MM.1S (cell line): ENCODE measurements around the gene LEF1.

Experiments
- DNase-seq: peaks from one replicate; pipeline ENCODE4 v3.0.0-alpha.2; 2015
- H2AFZ ChIP-seq: fragments of 300-600 bp; sonication (generic); 2 replicates; pipeline ENCODE4 v1.6.0; 2016; ENCODE audit warnings: antibody characterized with exemption, low read length
- H3F3A ChIP-seq: fragments of 300-600 bp; sonication (generic); 2 replicates; pipeline ENCODE4 v1.6.1; 2016; ENCODE audit warnings: mild to moderate bottlenecking, antibody characterized with exemption, low read length, moderate library complexity, mixed read lengths; ENCODE audit not compliant: insufficient read depth
- H3K27ac ChIP-seq: fragments of 300-600 bp; sonication (generic); 2 replicates; pipeline ENCODE4 v1.5.1; 2016; ENCODE audit warnings: mild to moderate bottlenecking, low read length
- H3K27me3 ChIP-seq: fragments of 300-600 bp; sonication (generic); replicated peaks from 2 replicates; pipeline ENCODE4 v1.6.0; 2016; ENCODE audit warnings: low read length; ENCODE audit not compliant: insufficient read depth
- H3K36me3 ChIP-seq: fragments of 300-600 bp; sonication (generic); replicated peaks from 2 replicates; pipeline ENCODE4 v1.6.1; 2016; ENCODE audit warnings: mild to moderate bottlenecking, low read length, mixed read lengths; ENCODE audit not compliant: insufficient read depth
- H3K4me1 ChIP-seq: fragments of 300-600 bp; sonication (generic); 2 replicates; pipeline ENCODE4 v1.6.1; 2016; ENCODE audit warnings: low read length, mixed read lengths
- H3K4me2 ChIP-seq: fragments of 300-600 bp; sonication (generic); 2 replicates; pipeline ENCODE4 v1.6.0; 2016; ENCODE audit warnings: low read depth, low read length
- H3K4me3 ChIP-seq: fragments of 300-600 bp; sonication (generic); 2 replicates; pipeline ENCODE4 v1.5.1; 2016; ENCODE audit warnings: low read length, mixed read lengths
- H3K79me2 ChIP-seq: fragments of 300-600 bp; sonication (generic); 2 replicates; pipeline ENCODE4 v1.6.1; 2016; ENCODE audit warnings: mixed run types, low read length, mixed read lengths
- H3K9ac ChIP-seq: fragments of 300-600 bp; sonication (generic); 2 replicates; pipeline ENCODE4 v1.6.1; 2016; ENCODE audit warnings: low read length, mixed read lengths
- H3K9me2 ChIP-seq: fragments of 300-600 bp; sonication (generic); replicated peaks from 2 replicates; pipeline ENCODE4 v1.6.1; 2016; ENCODE audit warnings: mild to moderate bottlenecking, low read length, mixed read lengths; ENCODE audit not compliant: insufficient read depth
- H3K9me3 ChIP-seq: fragments of 300-600 bp; sonication (generic); replicated peaks from 2 replicates; pipeline ENCODE4 v1.6.1; 2016; ENCODE audit warnings: mild to moderate bottlenecking, low read length, mixed read lengths; ENCODE audit not compliant: insufficient read depth
- H4K20me1 ChIP-seq: fragments of 300-600 bp; sonication (generic); 2 replicates; pipeline ENCODE4 v1.6.1; 2016; ENCODE audit warnings: mild to moderate bottlenecking, low read length, moderate library complexity, mixed read lengths; ENCODE audit not compliant: insufficient read depth
- EZH2 ChIP-seq: fragments of 300-600 bp; sonication (generic); optimal IDR thresholded peaks from 2 replicates; pipeline ENCODE3; 2017; ENCODE audit warnings: low read depth, mild to moderate bottlenecking, antibody characterized with exemption, low read length, mixed read lengths
- EZH2phosphoT487 ChIP-seq: fragments of 300-600 bp; sonication (generic); IDR thresholded peaks from 2 replicates; pipeline ENCODE4 v1.6.1; 2018; ENCODE audit warnings: antibody characterized with exemption, low read length
- TF ChIP-seq, protein P1 (sequence below): fragments of 300-600 bp; sonication (generic); IDR thresholded peaks from 2 replicates; pipeline ENCODE4 v1.5.1; 2016; ENCODE audit warnings: antibody characterized with exemption, low read length, mixed read lengths

LEF1 gene

DNA sequence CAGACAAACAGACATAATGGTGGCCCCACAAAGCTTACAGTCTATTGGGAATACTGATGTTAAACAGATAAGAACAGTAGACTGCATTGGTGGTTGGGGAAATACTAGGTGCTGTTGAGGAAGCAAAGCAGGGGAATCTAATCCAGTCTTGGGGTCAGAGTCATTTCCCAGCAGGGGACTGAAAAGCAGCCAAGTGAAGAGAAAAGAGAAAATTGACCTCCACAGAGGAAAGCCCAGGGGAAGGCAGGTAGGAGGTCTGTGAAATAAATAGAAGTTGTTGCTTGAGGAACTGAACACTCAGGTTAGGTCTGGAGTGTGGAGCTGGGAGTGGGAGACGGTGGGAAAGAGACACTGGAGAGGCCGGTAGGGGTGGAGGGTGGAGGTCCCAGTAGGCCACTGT is 33.0 kb upstream of the LEF1 start:
- Histone ChIP-seq H3K4me1 (peaks cover 6% of the 10 kb centered on the region; the same call in 1 of the 2 replicates), H3K9me3 (no peaks in the 10 kb centered on the region), H3K27me3 (no peaks in the 10 kb centered on the region), H3K4me3 (no peak overlapping the region), H3K36me3 (no peaks in the 10 kb centered on the region), H3K9me2 (no peaks in the 10 kb centered on the region), H3K9ac (no peak overlapping the region), H3K27ac (no peak overlapping the region), H3F3A (no peaks in the 10 kb centered on the region), H3K79me2 (no peaks in the 10 kb centered on the region), H3K4me2 (no peak overlapping the region), H2AFZ (no peak overlapping the region), H4K20me1 (no peaks in the 10 kb centered on the region)
- no peak for DNase-seq
- TF ChIP-seq, protein P1, sequence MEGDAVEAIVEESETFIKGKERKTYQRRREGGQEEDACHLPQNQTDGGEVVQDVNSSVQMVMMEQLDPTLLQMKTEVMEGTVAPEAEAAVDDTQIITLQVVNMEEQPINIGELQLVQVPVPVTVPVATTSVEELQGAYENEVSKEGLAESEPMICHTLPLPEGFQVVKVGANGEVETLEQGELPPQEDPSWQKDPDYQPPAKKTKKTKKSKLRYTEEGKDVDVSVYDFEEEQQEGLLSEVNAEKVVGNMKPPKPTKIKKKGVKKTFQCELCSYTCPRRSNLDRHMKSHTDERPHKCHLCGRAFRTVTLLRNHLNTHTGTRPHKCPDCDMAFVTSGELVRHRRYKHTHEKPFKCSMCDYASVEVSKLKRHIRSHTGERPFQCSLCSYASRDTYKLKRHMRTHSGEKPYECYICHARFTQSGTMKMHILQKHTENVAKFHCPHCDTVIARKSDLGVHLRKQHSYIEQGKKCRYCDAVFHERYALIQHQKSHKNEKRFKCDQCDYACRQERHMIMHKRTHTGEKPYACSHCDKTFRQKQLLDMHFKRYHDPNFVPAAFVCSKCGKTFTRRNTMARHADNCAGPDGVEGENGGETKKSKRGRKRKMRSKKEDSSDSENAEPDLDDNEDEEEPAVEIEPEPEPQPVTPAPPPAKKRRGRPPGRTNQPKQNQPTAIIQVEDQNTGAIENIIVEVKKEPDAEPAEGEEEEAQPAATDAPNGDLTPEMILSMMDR, result no peak
- no peak for TF ChIP-seq EZH2
- TF ChIP-seq EZH2phosphoT487, result no peak

DNA sequence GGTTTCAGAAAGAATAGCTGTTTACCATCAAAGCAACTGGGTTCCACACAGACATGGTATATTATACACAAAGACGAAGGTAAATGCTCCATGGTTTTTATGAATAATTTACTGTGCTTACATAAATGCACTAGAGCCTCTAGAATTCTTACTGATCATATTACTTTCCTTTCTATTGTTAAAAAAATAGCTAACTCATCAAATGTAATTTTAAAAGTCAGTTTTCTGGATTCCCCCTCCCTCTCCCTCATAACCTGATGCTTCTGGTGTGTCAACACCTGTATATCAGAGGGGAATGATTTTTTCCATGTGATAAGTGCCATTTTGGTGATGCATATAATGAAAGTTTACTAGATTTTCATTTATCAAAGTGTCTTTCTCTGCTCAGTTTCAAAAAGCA is 31.1 kb upstream of the LEF1 start:
- Histone ChIP-seq H3K9me2 (no peaks in the 10 kb centered on the region), H3K36me3 (no peaks in the 10 kb centered on the region)
- no peak for DNase-seq

DNA sequence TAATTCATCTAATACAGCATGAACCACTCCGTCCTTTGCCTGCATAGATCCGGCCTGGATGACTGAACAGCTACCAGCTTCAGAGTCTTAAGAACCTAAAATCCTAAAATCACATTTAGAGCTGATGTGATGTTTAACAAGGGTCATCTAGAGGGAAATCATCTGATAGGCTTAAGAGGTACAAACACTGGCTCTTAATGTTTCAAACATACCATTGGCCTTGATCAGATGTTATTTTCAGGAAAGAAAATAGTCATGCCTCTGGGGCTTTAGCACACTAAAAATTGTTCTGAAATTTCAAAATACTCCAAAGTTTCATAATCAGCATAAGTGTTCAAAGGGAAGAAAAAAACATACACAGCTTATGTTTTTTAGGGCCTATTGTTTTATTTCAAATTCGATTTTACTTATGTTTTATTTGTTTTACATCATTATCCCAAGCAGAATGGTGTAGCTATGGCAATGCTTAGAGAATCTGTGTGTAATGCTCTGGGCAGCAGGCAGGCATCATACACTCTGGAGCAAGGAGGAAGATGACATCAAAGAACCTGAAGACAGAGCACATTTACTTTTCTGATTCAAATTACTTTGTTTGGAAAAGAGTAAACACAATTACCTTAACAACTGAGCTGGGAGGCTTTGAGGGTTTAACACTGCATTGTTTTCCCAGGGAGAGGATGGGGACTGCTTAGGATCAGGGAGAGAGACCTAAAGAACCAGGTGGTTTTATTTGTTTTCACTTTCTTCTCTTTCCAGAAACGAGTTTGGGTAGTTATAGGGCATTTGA is 25.3 kb upstream of the LEF1 start:
- H3K79me2 ChIP-seq, result no peaks in the 10 kb centered on the region
- H3K36me3 ChIP-seq, result no peaks in the 10 kb centered on the region
- no peaks in the 10 kb centered on the region for H4K20me1 ChIP-seq
- no peak overlapping the region for H3K9ac ChIP-seq
- no peak overlapping the region for H3K4me3 ChIP-seq
- peaks cover 12% of the 10 kb centered on the region for H3F3A ChIP-seq
- no peak overlapping the region for H2AFZ ChIP-seq
- no peak overlapping the region for H3K4me2 ChIP-seq
- no peak for DNase-seq
- peaks cover 31% of the 10 kb centered on the region for H3K4me1 ChIP-seq
- no peaks in the 10 kb centered on the region for H3K27me3 ChIP-seq
- TF ChIP-seq EZH2, result no peak
- TF ChIP-seq EZH2phosphoT487, result no peak
- TF ChIP-seq, protein P1, result no peak
- H3K27ac ChIP-seq, result no peak overlapping the region
- no peaks in the 10 kb centered on the region for H3K9me2 ChIP-seq
- no peaks in the 10 kb centered on the region for H3K9me3 ChIP-seq

More for the DNA sequence above, 31.1 kb upstream of the LEF1 start:
- Histone ChIP-seq H3K9ac (no peak overlapping the region), H3K4me1 (peaks cover 6% of the 10 kb centered on the region; the same call in 1 of the 2 replicates), H3F3A (no peaks in the 10 kb centered on the region), H3K4me2 (no peak overlapping the region), H3K4me3 (no peak overlapping the region), H3K79me2 (no peaks in the 10 kb centered on the region), H2AFZ (no peak overlapping the region), H3K9me3 (no peaks in the 10 kb centered on the region), H3K27me3 (no peaks in the 10 kb centered on the region), H4K20me1 (no peaks in the 10 kb centered on the region), H3K27ac (no peak overlapping the region)
- TF ChIP-seq EZH2phosphoT487 (no peak), EZH2 (no peak)
- TF ChIP-seq, protein P1, result no peak
